A549 (cell line): ENCODE data around the gene TCF7L2. TPM values are rescaled to one million over a fixed set of nuclear protein-coding genes. Genes with fewer than 3 reads are reported as not detected.

Experiments used
- ATAC-seq, 2 experiments: fragments of 200-7000 bp in 1 of 2; fragments of >200 bp in 1 of 2; cut with Nextera tagmentation in 1 of 2; cut with Tn5 transposase in 1 of 2; 3 replicates each; pipeline versions ENCODE4 v1.8.0 to v1.9.1; 2018 to 2020; ENCODE audit warnings: mild to moderate bottlenecking in 1 of 2, moderate library complexity in 1 of 2
- CTCF ChIA-PET: fragments of 300-600 bp; sonication (Branson Sonifier 250); formaldehyde crosslinking; extraction: SDS; loops from one replicate; lab custom pipeline; 2021; ENCODE audit warnings: antibody characterized with exemption, inconsistent platforms; lab: Yijun Ruan, JAX
- POLR2A ChIA-PET: fragments of 350-600 bp; formaldehyde crosslinking; extraction: SDS; loops from one replicate; lab custom pipeline; 2021; ENCODE audit warnings: antibody characterized with exemption, inconsistent platforms; lab: Yijun Ruan, JAX
- DNase-seq, 2 experiments: peaks; one replicate each; pipeline versions ENCODE4 v3.0.0 to v3.0.0-alpha.2; 2011 to 2016; ENCODE audit warnings: low read depth in 1 of 2, low spot score in 1 of 2
- FAIRE-seq: peaks from 2 replicates; lab custom pipeline; 2011; peaks lifted over from hg19 to GRCh38; lab: Jason Lieb, UNC
- H3K27ac ChIP-seq, 2 experiments: fragments of >200 bp; sonication (Bioruptor Twin); formaldehyde crosslinking; 3 replicates each; pipeline ENCODE4 v1.5.1; 2016 to 2017
- H3K4me1 ChIP-seq: fragments of >200 bp; sonication (Bioruptor Twin); formaldehyde crosslinking; 3 replicates; pipeline ENCODE4 v1.6.1; 2016
- H3K4me2 ChIP-seq: fragments of >200 bp; sonication (Bioruptor Twin); formaldehyde crosslinking; 3 replicates; pipeline ENCODE4 v1.6.1; 2016
- H3K4me3 ChIP-seq: fragments of >200 bp; sonication (Bioruptor Twin); formaldehyde crosslinking; 3 replicates; pipeline ENCODE4 v1.5.1; 2016
- H3K9me3 ChIP-seq: fragments of >200 bp; sonication (Bioruptor Twin); formaldehyde crosslinking; 3 replicates; pipeline ENCODE4 v1.6.1; 2016
- ATOH8 ChIP-seq: fragments of 250-450 bp; sonication (Bioruptor Pico); IDR thresholded peaks from 2 replicates; pipeline ENCODE4 v1.5.0; 2020; ENCODE audit warnings: low read depth, mild to moderate bottlenecking, moderate library complexity
- CEBPB ChIP-seq, 2 experiments: fragments of >200 bp in 1 of 2; sonication (Bioruptor Twin) in 1 of 2; formaldehyde crosslinking in 1 of 2; IDR thresholded peaks; 2 replicates each; pipeline ENCODE4 v1.6.1; 2012 to 2016
- EHF ChIP-seq: fragments of 250-450 bp; sonication (Bioruptor Pico); IDR thresholded peaks from 2 replicates; pipeline ENCODE4 v1.5.0; 2020; ENCODE audit warnings: mild to moderate bottlenecking
- ESRRA ChIP-seq: fragments of 150-350 bp; IDR thresholded peaks from 2 replicates; pipeline ENCODE4 v1.6.1; 2014; ENCODE audit warnings: mild to moderate bottlenecking, low read length, borderline replicate concordance
- FOSL2 ChIP-seq, 2 experiments: fragments of 450-650 bp in 1 of 2; fragments of >200 bp in 1 of 2; sonication (Bioruptor Twin) in 1 of 2; formaldehyde crosslinking; IDR thresholded peaks; 2 replicates each; pipeline versions ENCODE4 v1.5.0 to v1.6.1; 2016 to 2020; ENCODE audit warnings: mild to moderate bottlenecking in 1 of 2, moderate library complexity in 1 of 2
- FOXS1 ChIP-seq: fragments of 250-450 bp; sonication (Bioruptor Pico); IDR thresholded peaks from 2 replicates; pipeline ENCODE4 v1.5.0; 2020; ENCODE audit warnings: mild to moderate bottlenecking, moderate library complexity
- HDAC2 ChIP-seq: fragments of 200-600 bp; sonication (generic); IDR thresholded peaks from 2 replicates; pipeline ENCODE4 v1.6.1; 2016
- HOXA7 ChIP-seq: fragments of 250-450 bp; sonication (Bioruptor Pico); IDR thresholded peaks from 2 replicates; pipeline ENCODE4 v1.5.0; 2020; ENCODE audit warnings: mild to moderate bottlenecking, moderate library complexity
- HOXB13 ChIP-seq: fragments of 250-450 bp; sonication (Bioruptor Pico); IDR thresholded peaks from 2 replicates; pipeline ENCODE4 v1.5.0; 2020; ENCODE audit warnings: low read depth, mild to moderate bottlenecking, moderate library complexity
- KDM1A ChIP-seq: fragments of 200-600 bp; sonication (generic); IDR thresholded peaks from 2 replicates; pipeline ENCODE4 v1.6.1; 2016; ENCODE audit warnings: low read depth, mild to moderate bottlenecking
- KDM5A ChIP-seq: fragments of 200-600 bp; sonication (generic); IDR thresholded peaks from 2 replicates; pipeline ENCODE4 v1.6.1; 2016; ENCODE audit warnings: antibody characterized with exemption, mild to moderate bottlenecking
- MAFK ChIP-seq: fragments of 450-650 bp; IDR thresholded peaks from 2 replicates; pipeline ENCODE4 v1.6.1; 2014; ENCODE audit not compliant: partially characterized antibody
- MAX ChIP-seq: IDR thresholded peaks from 2 replicates; pipeline ENCODE4 v1.6.1; 2012
- MAZ ChIP-seq: fragments of 150-350 bp; IDR thresholded peaks from 2 replicates; pipeline ENCODE4 v1.6.1; 2014; ENCODE audit warnings: antibody characterized with exemption, low read depth, low read length, borderline replicate concordance
- NFE2L2 ChIP-seq: fragments of 150-350 bp; conservative IDR thresholded peaks from 2 replicates; pipeline ENCODE4 v1.6.1; 2014; ENCODE audit warnings: low read length
- POLR2A ChIP-seq: IDR thresholded peaks from 2 replicates; pipeline ENCODE4 v1.6.1; 2012; ENCODE audit warnings: mild to moderate bottlenecking, low read length
- POLR2AphosphoS2 ChIP-seq: conservative IDR thresholded peaks from 2 replicates; pipeline ENCODE4 v1.6.1; 2012; ENCODE audit warnings: low read length, improper control_type of control experiment, inconsistent platforms
- RCOR1 ChIP-seq: fragments of 150-350 bp; IDR thresholded peaks from 2 replicates; pipeline ENCODE4 v1.6.1; 2014; ENCODE audit warnings: antibody characterized with exemption, low read length, low read depth
- TFCP2L1 ChIP-seq: fragments of 250-450 bp; sonication (Bioruptor Pico); IDR thresholded peaks from 2 replicates; pipeline ENCODE4 v1.5.0; 2021; ENCODE audit warnings: mild to moderate bottlenecking
- ZFP36 ChIP-seq: fragments of 450-650 bp; IDR thresholded peaks from 2 replicates; pipeline ENCODE4 v1.6.1; 2014; ENCODE audit warnings: borderline replicate concordance; ENCODE audit not compliant: partially characterized antibody
- ZSCAN20 ChIP-seq: fragments of 250-450 bp; sonication (Bioruptor Pico); IDR thresholded peaks from 2 replicates; pipeline ENCODE4 v1.8.0; 2022; ENCODE audit warnings: mild to moderate bottlenecking, moderate library complexity
- WGBS: methylation state at CpG from one replicate; pipeline ENCODE4 v1.1.6; 2017; ENCODE audit errors: missing lambda C conversion rate; 5-methylcytosine and 5-hydroxymethylcytosine counted together
- polyA plus RNA-seq, 4 experiments: library from polyadenylated mRNA; depleted of rRNA in 3 of 4; stranded (reverse); fragments of >200 nt; fragmentation: RNase III in 1 of 4; extraction: RNeasy Plus Mini Kit Qiagen cat#74134 plus additional on column Dnase treatment in 1 of 4; gene quantifications; 2 replicates in 3 of 4; 3 replicates in 1 of 4; pipeline ENCODE4 v1.2.3, GENCODE V29; 2011 to 2017
- TF ChIP-seq, protein P1 (sequence below): fragments of >200 bp; sonication (Bioruptor Twin); formaldehyde crosslinking; IDR thresholded peaks from 3 replicates; pipeline ENCODE4 v1.6.1; 2016
- TF ChIP-seq, protein P2 (sequence below): fragments of 250-450 bp; sonication (Bioruptor Pico); IDR thresholded peaks from 2 replicates; pipeline ENCODE4 v1.5.0; 2021; ENCODE audit warnings: mild to moderate bottlenecking, moderate library complexity, borderline replicate concordance

The TCF7L2 gene
- polyA plus RNA-seq, 2 of the 4 experiments (the other 2 are of a cell fraction) = 11.3 to 14.5 TPM

DNA sequence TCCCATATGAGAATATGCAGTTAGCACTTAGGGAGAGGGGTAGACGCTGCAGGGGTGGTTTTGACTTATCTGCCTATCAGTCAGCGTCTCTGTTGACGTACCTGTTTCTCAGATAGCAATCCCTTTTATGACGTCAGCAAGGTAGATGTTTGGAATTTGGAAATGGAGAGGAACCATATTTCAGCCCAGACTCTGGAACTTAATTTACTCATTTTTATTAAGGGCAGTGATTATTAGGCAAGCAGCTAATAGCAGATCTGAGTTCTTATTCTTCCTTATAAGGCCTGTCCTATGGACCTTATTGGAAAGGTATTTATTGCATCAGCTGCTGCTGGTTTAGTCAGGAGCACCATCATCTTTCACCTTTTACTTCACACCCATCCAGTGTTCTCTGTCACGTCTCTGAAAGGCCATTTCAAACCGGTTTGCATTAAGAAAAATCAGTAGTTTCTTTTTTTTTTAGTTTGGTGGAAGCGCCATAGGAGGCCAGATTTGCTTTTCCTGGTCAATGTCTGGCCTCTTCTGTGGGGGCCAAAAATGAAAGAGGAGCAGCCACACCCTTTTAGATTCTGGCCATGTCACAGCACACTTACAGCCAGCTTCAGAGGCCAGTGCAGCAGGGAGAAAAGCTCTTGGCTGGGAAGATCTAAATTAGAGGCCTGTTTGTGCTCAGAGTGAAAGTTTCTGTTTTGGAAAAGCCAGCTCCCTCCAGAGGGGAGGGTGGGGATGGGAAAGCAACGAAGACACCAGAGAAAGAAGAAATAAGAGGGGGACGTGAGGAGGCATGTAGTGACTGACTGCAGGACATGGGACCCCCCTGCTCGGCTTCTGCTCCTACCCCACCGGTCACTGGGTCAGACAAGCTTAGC lies 146.3 kb downstream of the TCF7L2 start:
- no peak for ATAC-seq
- POLR2A ChIA-PET = no interaction called here
- WGBS = 89% methylated on average over 11 of the region's 11 CpGs
- Histone ChIP-seq H3K4me1 (peaks cover 60% of the 10 kb centered on the region), H3K4me2 (peak overlapping the region; percentile 11; the same call in 1 of the 3 replicates)
- no peak for TF ChIP-seq MAZ
- TF ChIP-seq HOXA7 (CRISPR knock-in tag) = no peak
- no peak for TF ChIP-seq EHF (CRISPR knock-in tag)
- TF ChIP-seq TFCP2L1 = no peak
- TF ChIP-seq POLR2A = no peak
- no peak for TF ChIP-seq KDM5A
- TF ChIP-seq FOSL2 (IDR thresholded peaks at IDR 0.05) = no peak
- TF ChIP-seq FOSL2 (CRISPR knock-in tag; IDR thresholded peaks at IDR 0.05) = no peak
- no peak for TF ChIP-seq CEBPB (IDR thresholded peaks at IDR 0.05)
- no peak for TF ChIP-seq ZSCAN20
- no peak for TF ChIP-seq POLR2AphosphoS2
- TF ChIP-seq, protein P1, sequence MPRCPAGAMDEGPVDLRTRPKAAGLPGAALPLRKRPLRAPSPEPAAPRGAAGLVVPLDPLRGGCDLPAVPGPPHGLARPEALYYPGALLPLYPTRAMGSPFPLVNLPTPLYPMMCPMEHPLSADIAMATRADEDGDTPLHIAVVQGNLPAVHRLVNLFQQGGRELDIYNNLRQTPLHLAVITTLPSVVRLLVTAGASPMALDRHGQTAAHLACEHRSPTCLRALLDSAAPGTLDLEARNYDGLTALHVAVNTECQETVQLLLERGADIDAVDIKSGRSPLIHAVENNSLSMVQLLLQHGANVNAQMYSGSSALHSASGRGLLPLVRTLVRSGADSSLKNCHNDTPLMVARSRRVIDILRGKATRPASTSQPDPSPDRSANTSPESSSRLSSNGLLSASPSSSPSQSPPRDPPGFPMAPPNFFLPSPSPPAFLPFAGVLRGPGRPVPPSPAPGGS = no peak
- no peak for TF ChIP-seq HDAC2
- no peak for TF ChIP-seq HOXB13
- TF ChIP-seq MAX = no peak
- no peak for TF ChIP-seq NFE2L2
- TF ChIP-seq ZFP36 = no peak
- no peak for TF ChIP-seq MAFK
- TF ChIP-seq RCOR1 = no peak
- TF ChIP-seq, all 56 proteins: peak for 0
- FAIRE-seq = no peak
- DNase-seq = no peak
- Histone ChIP-seq H3K27ac (peak overlapping the region; percentile 23 to 89; a peak in 5 of 6 replicates), H3K4me3 (no peak overlapping the region), H3K9me3 (no peaks in the 10 kb centered on the region)
- CTCF ChIA-PET = interaction anchor here (0.6 to 1.5 kb wide), 7 partner anchors 11 to 372 kb away, joined by 3 to 4 read pairs (median 4); no protein-coding TSS in a partner anchor

DNA sequence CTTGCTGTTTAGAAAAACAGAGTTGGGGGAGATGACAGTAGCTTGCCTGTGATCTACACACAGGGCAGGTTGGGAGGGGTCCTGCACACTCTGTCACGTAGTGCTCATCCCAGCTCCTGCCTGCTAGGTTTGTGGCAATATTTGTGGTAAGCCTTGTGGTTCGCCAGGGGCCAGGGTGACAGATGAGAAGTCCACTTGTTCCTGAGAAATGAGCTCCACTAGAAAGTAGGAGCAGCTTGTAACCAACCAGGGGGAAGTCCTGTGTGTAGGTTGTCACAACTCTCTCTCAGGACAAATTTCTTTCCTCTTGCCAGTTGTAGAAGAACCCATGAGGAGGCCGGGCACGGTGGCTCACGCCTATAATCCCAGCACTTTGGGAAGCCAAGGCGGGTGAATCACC lies 147.0 kb downstream of the TCF7L2 start:
- H3K4me3 ChIP-seq = no peak overlapping the region
- no peak for ATAC-seq
- CTCF ChIA-PET = interaction anchor here (0.6 to 1.5 kb wide), 6 partner anchors 11 to 223 kb away, joined by 3 to 4 read pairs (median 4); no protein-coding TSS in a partner anchor
- H3K9me3 ChIP-seq = no peaks in the 10 kb centered on the region
- peak overlapping the region; percentile 23 to 89; a peak in 4 of 6 replicates for H3K27ac ChIP-seq
- POLR2A ChIA-PET = interaction anchor here (0.7 kb wide), 1 partner anchor 285 kb away, joined by 7 read pairs; no protein-coding TSS in a partner anchor
- no peak for DNase-seq
- 98% methylated on average over 6 of the region's 6 CpGs for WGBS
- peaks cover 53% of the 10 kb centered on the region for H3K4me1 ChIP-seq
- H3K4me2 ChIP-seq = no peak overlapping the region
- TF ChIP-seq, protein P2, sequence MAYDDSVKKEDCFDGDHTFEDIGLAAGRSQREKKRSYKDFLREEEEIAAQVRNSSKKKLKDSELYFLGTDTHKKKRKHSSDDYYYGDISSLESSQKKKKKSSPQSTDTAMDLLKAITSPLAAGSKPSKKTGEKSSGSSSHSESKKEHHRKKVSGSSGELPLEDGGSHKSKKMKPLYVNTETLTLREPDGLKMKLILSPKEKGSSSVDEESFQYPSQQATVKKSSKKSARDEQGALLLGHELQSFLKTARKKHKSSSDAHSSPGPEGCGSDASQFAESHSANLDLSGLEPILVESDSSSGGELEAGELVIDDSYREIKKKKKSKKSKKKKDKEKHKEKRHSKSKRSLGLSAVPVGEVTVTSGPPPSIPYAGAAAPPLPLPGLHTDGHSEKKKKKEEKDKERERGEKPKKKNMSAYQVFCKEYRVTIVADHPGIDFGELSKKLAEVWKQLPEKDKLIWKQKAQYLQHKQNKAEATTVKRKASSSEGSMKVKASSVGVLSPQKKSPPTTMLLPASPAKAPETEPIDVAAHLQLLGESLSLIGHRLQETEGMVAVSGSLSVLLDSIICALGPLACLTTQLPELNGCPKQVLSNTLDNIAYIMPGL (CRISPR knock-in tag) = no peak
- TF ChIP-seq KDM1A = no peak
- TF ChIP-seq ATOH8 (CRISPR knock-in tag) = no peak
- TF ChIP-seq FOSL2 (IDR thresholded peaks at IDR 0.05) = no peak
- TF ChIP-seq FOSL2 (CRISPR knock-in tag; IDR thresholded peaks at IDR 0.05) = no peak
- TF ChIP-seq HDAC2 = no peak
- TF ChIP-seq ESRRA = no peak
- no peak for TF ChIP-seq FOXS1 (CRISPR knock-in tag)
- no peak for FAIRE-seq
